Measurements from ENCODE around the gene COQ10B. TPM values are rescaled to one million over a fixed set of nuclear protein-coding genes. Genes with fewer than 3 reads are reported as not detected.

Gene COQ10B
- total RNA-seq, 6 experiments from 2014 or later = 11.7 to 23.7 (median 17.1) TPM

GRCh38 chr2:197434541-197435513 lies 18.5 kb upstream of the COQ10B start, which contains the start of gene SF3B1:
SF3B1 (minus strand) TSS chr2:197435028; CDS start chr2:197434999, 29 bp downstream.
- TF ChIP-seq POLR2A (IDR thresholded peaks at IDR 0.05) (peak; percentile 94), CTCF (IDR thresholded peaks at IDR 0.05) (no peak)
- H3K4me1 ChIP-seq = peaks cover 0 to 42% (median 15%) of the 10 kb centered on the region in 4 donors
- H3K27ac ChIP-seq = peak within 1 kb of the TSS; percentile 96 to 99 (median 99)
- ATAC-seq = peak; percentile 96 to 98 (median 97)
- no peaks in the 10 kb centered on the region for H3K27me3 ChIP-seq
- intact Hi-C loops (cut with DNase I) = no loop called here
- no peaks in the 10 kb centered on the region for H3K36me3 ChIP-seq
- peak; percentile 98 to 99 (median 99) for DNase-seq
- peak within 1 kb of the TSS; percentile 76 to 91 (median 80) for H3K4me3 ChIP-seq
- no peaks in the 10 kb centered on the region for H3K9me3 ChIP-seq
- under 1% methylated on average over 49 of the region's 74 CpGs for WGBS (ENCODE audit: insufficient coverage, low coverage, low lambda C conversion rate, missing lambda C conversion rate)

GRCh38 chr2:197435598-197436420 lies 17.5 kb upstream of the COQ10B start:
- WGBS (ENCODE audit: insufficient coverage, low coverage, low lambda C conversion rate, missing lambda C conversion rate) = 8% methylated on average over 16 of the region's 16 CpGs
- H3K9me3 ChIP-seq = no peaks in the 10 kb centered on the region

GRCh38 chr2:197437380-197437779 lies 16.0 kb upstream of the COQ10B start:
- no peak overlapping the region for H3K27ac ChIP-seq
- H3K36me3 ChIP-seq = no peaks in the 10 kb centered on the region
- no peak for DNase-seq
- H3K4me1 ChIP-seq = peaks cover 0 to 18% (median 1%) of the 10 kb centered on the region in 4 donors
- 100% methylated on average over 2 of the region's 2 CpGs for WGBS (ENCODE audit: insufficient coverage, low coverage, low lambda C conversion rate, missing lambda C conversion rate)
- no peak for ATAC-seq
- no peak overlapping the region for H3K4me3 ChIP-seq
- H3K9me3 ChIP-seq = no peaks in the 10 kb centered on the region
- intact Hi-C loops (cut with DNase I) = no loop called here
- TF ChIP-seq CTCF (IDR thresholded peaks at IDR 0.05) = no peak
- no peak for TF ChIP-seq POLR2A (IDR thresholded peaks at IDR 0.05)
- no peaks in the 10 kb centered on the region for H3K27me3 ChIP-seq

More at GRCh38 chr2:197435598-197436420, 17.5 kb upstream of the COQ10B start:
- no peaks in the 10 kb centered on the region for H3K36me3 ChIP-seq
- intact Hi-C loops (cut with DNase I) = no loop called here
- peak overlapping the region; percentile 96 to 99 (median 99) for H3K27ac ChIP-seq
- H3K4me1 ChIP-seq = peaks cover 0 to 34% (median 12%) of the 10 kb centered on the region in 4 donors
- peak; percentile 6 to 20 (median 16) for ATAC-seq
- TF ChIP-seq POLR2A (IDR thresholded peaks at IDR 0.05) = no peak
- TF ChIP-seq CTCF (IDR thresholded peaks at IDR 0.05) = no peak
- H3K4me3 ChIP-seq = peak overlapping the region; percentile 76 to 91 (median 80)
- no peak for DNase-seq
- no peaks in the 10 kb centered on the region for H3K27me3 ChIP-seq

GRCh38 chr2:197442857-197443256 lies 10.5 kb upstream of the COQ10B start:
- Histone ChIP-seq H3K27ac (peak overlapping the region in 1 of 3 donors; percentile 21), H3K4me3 (no peak overlapping the region), H3K4me1 (no peaks in the 10 kb centered on the region), H3K9me3 (no peaks in the 10 kb centered on the region), H3K36me3 (no peaks in the 10 kb centered on the region), H3K27me3 (no peaks in the 10 kb centered on the region)
- no peak for DNase-seq
- peak in 3 of 4 donors; percentile 62 to 75 (median 68) for ATAC-seq
- TF ChIP-seq CTCF (IDR thresholded peaks at IDR 0.05) = no peak
- no peak for TF ChIP-seq POLR2A (IDR thresholded peaks at IDR 0.05)
- intact Hi-C loops (cut with DNase I) = no loop called here
- 52% methylated on average over 3 of the region's 5 CpGs for WGBS (ENCODE audit: insufficient coverage, low coverage, low lambda C conversion rate, missing lambda C conversion rate)
